Muscle layer of colon (tissue), 2 donors: ENCODE measurements around the gene ZKSCAN8.
A peak's percentile ranks its signal among the peaks of the same experiment; 100 is the strongest.

ENCODE experiments used
- H3K27ac ChIP-seq: one replicate; pipeline ENCODE4 v1.7.0; 2013; ENCODE audit warnings: low read depth, mild to moderate bottlenecking, low read length, moderate library complexity
- H3K27me3 ChIP-seq, 2 donors: one replicate each; pipeline ENCODE4 v1.7.0; 2013; ENCODE audit warnings: low read length in 2 of 2, mild to moderate bottlenecking in 2 of 2; ENCODE audit not compliant: insufficient read depth in 2 of 2, control insufficient read depth in 1 of 2
- H3K36me3 ChIP-seq: one replicate; pipeline ENCODE4 v1.7.0; 2013; ENCODE audit warnings: mild to moderate bottlenecking, low read length; ENCODE audit not compliant: insufficient read depth
- H3K4me1 ChIP-seq: one replicate; pipeline ENCODE4 v1.7.0; 2013; ENCODE audit warnings: mild to moderate bottlenecking, low read length; ENCODE audit not compliant: insufficient read depth
- H3K4me3 ChIP-seq, 2 donors: one replicate each; pipeline ENCODE4 v1.7.0; 2013; ENCODE audit warnings: low read length in 2 of 2, low read depth in 1 of 2, mild to moderate bottlenecking in 1 of 2, moderate library complexity in 1 of 2
- H3K9ac ChIP-seq: one replicate; pipeline ENCODE4 v1.7.0; 2013; ENCODE audit warnings: low read length
- H3K9me3 ChIP-seq: one replicate; pipeline ENCODE4 v1.7.0; 2013; ENCODE audit warnings: mild to moderate bottlenecking, low read length
- donor health status: abdominal sarcoma.
- donor health status: Adenocarcinoma of cecum.

Gene ZKSCAN8

DNA sequence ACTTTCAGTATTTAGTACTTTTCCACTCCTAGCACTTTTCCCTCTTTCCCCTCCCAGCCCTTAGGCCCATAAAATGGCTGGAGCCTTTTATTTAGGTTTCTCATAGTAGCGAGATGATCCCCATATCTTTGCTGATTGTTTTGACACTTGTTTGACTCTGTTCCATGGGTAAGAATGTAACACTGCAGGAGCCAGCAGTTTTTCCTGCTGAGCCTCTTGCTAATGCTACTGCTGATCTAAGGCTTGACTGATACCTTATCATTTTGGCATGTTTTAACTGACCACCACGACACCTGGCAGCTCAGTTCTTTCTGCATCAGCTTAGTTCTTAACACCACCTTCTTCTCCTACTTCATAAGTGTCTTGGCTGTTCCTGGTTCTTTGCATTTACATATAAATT, 29.6 kb downstream of the ZKSCAN8 start:
- H3K4me3 ChIP-seq = no peak overlapping the region
- no peaks in the 10 kb centered on the region for H3K27me3 ChIP-seq
- H3K36me3 ChIP-seq = peaks cover 5% of the 10 kb centered on the region
- H3K4me1 ChIP-seq = no peaks in the 10 kb centered on the region
- no peak overlapping the region for H3K27ac ChIP-seq
- H3K9me3 ChIP-seq = no peaks in the 10 kb centered on the region
- H3K9ac ChIP-seq = no peak overlapping the region

DNA sequence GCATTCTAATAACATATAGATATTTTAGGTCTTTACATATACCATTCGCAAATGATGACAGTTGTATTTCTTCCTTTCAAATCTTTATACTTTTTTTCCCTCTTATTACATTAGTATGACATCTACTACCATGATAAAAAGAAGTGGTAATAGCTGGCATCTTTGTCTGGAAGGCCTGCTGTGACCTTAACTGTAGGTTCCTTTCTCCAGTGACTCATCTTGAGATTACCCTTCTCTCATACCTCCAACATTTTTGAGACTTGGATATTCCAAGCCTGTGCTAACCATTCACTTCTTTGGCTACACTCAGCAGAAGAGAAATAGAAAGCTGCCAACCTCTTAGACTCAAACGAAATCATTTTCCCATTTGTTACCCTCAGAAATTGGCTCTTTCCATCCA, 30.3 kb downstream of the ZKSCAN8 start:
- no peak overlapping the region for H3K27ac ChIP-seq
- peaks cover 5% of the 10 kb centered on the region for H3K36me3 ChIP-seq
- H3K27me3 ChIP-seq = no peaks in the 10 kb centered on the region
- H3K4me3 ChIP-seq = no peak overlapping the region
- no peak overlapping the region for H3K9ac ChIP-seq
- no peaks in the 10 kb centered on the region for H3K9me3 ChIP-seq
- H3K4me1 ChIP-seq = no peaks in the 10 kb centered on the region

DNA sequence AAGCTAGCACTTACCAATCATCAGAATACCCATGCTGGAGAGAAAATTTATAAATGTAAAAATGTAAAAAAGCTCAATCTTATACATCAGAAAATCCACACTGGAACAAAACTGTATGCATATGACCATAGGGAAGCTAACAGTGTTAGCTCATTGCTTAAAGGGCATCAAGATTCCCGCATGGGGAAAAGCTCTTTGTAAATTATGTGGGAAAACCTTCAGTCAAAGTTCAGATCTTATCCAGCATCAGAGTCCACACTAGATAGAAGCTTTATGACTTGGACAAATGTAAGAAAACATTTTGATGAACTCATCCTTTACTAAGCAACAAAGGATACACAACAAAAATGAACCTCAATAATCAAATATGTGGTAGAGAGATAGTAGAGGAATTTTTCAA, 34.7 kb downstream of the ZKSCAN8 start:
- H3K4me1 ChIP-seq = no peaks in the 10 kb centered on the region
- no peak overlapping the region for H3K27ac ChIP-seq
- no peak overlapping the region for H3K9ac ChIP-seq
- peaks cover 2% of the 10 kb centered on the region for H3K36me3 ChIP-seq
- H3K27me3 ChIP-seq = no peaks in the 10 kb centered on the region
- H3K9me3 ChIP-seq = no peaks in the 10 kb centered on the region
- no peak overlapping the region for H3K4me3 ChIP-seq

DNA sequence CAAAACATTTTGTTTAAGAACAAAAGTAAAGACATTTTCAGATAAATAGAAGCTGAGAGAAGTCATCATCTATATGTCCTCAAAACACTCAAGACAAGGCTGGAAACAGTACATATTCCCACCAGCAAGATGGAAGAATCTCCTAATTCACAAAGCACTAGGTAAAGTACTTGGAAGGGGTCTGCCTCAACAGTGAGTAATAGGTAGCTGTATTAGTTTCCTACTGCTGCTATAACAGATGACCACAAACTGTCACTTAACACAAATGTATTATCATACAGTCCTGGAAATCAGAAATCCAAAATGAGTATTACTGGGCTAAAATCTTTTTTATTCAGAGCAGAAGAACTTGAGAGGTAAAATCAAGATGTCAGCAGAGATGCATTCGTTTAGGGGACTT, 40.6 kb downstream of the ZKSCAN8 start:
- Histone ChIP-seq H3K36me3 (no peaks in the 10 kb centered on the region), H3K27me3 (no peaks in the 10 kb centered on the region), H3K9ac (no peak overlapping the region), H3K9me3 (no peaks in the 10 kb centered on the region), H3K4me1 (no peaks in the 10 kb centered on the region), H3K4me3 (no peak overlapping the region), H3K27ac (no peak overlapping the region)

DNA sequence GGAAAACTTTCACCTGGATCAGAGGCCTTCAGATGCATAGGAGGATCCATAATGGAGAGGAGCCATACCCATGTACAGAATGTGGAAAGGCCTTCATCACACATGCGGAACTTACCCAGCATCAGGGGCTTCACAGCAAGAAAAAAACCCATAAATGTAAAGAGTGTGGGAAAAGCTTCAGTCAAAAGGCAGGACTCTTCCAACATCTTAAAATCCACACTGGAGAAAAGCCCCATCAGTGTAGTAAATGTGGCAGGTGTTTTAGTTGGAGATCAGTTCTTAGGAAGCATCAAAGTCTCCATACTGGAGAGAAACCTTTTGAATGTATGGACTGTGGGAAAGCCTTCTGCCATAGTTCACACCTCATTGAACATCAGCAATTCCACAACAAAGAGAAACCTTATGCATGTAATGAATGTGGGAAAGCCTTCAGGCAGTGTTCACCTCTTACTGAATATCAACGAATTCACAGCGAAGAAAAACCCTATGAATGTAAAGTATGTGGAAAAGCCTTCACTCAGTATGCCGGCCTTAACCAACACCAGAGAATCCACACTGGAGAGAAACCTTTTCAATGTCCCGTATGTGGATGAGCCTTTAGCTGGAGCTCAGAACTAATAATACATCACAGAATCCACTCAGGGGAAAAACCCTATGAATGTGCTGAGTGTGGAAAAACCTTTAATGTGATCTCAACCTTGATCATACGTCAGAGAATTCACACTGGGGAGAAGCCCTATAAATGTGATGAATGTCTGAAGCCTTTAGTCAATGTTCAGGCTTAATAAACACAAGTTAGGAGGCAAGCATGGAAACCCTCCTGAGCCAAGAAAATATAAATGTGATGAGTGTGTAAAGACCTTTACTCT, 46.7 kb downstream of the ZKSCAN8 start:
- H3K4me1 ChIP-seq = no peaks in the 10 kb centered on the region
- no peaks in the 10 kb centered on the region for H3K27me3 ChIP-seq
- no peaks in the 10 kb centered on the region for H3K36me3 ChIP-seq
- peak overlapping the region in 1 of 2 donors; percentile 24 for H3K4me3 ChIP-seq
- no peak overlapping the region for H3K9ac ChIP-seq
- H3K27ac ChIP-seq = no peak overlapping the region
- H3K9me3 ChIP-seq = peaks cover 24% of the 10 kb centered on the region

DNA sequence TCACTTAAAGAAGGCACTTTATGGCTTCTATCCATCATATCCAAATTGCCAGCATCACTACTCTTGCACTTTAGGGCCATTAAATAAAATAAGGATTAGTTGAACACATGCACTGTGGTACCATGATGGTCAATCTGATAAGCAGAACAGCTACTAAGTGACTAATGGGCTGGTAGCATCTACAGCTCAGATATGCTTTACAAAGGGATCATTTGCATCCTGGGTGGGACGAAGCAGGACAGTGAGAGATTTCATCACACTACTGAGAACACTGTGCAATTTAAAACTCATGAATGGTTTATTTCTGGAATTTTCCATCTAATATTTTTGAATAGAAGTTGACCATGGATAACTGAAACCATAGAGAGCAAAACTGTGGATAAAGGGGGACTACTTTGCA, 58.3 kb downstream of the ZKSCAN8 start:
- Histone ChIP-seq H3K27ac (no peak overlapping the region), H3K4me1 (no peaks in the 10 kb centered on the region), H3K27me3 (no peaks in the 10 kb centered on the region), H3K4me3 (no peak overlapping the region), H3K36me3 (no peaks in the 10 kb centered on the region), H3K9ac (no peak overlapping the region), H3K9me3 (peaks cover 6% of the 10 kb centered on the region)

DNA sequence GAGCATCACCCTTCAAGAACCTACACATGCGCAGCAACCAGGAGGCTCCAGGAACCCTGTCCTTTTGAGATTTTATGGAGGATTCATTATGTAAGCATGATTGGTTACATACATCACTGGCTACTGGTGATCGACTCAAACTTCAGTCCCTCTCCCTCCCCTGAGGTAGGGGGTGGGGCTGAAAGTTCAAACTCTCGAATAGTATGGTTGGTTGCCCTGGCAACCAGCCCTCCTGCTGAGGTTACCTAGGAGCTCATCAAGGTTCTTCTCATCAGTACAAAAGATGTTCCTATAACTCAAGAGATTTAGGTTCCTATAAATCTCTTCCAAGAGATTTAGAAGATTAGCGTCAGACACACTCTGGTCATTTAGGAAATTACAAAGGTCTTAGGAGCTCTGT, 61.5 kb downstream of the ZKSCAN8 start:
- H3K27ac ChIP-seq = no peak overlapping the region
- H3K9me3 ChIP-seq = peaks cover 16% of the 10 kb centered on the region
- H3K36me3 ChIP-seq = no peaks in the 10 kb centered on the region
- no peak overlapping the region for H3K9ac ChIP-seq
- peaks cover 14 to 20% of the 10 kb centered on the region in 2 donors for H3K27me3 ChIP-seq
- H3K4me3 ChIP-seq = no peak overlapping the region
- no peaks in the 10 kb centered on the region for H3K4me1 ChIP-seq

DNA sequence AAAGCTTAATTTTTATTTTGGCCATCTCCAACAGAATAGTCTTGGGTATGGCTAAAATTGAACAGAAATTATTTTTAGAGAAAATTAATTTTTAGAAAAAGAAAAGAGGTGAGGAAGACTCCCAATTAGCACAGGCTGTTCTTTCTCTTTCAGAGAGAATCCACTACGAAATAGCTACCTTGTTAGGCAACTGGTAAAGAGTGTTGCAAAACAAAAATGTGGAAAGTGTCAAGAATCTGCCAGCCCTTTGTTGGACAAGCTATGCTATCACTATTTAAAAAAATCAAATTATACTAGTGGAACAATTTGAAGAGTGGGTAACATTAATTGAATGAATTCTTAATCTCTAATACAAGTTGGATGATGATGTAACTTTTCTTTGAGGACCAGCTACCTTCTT, 64.2 kb downstream of the ZKSCAN8 start:
- H3K9ac ChIP-seq = no peak overlapping the region
- H3K36me3 ChIP-seq = no peaks in the 10 kb centered on the region
- no peak overlapping the region for H3K27ac ChIP-seq
- H3K4me1 ChIP-seq = no peaks in the 10 kb centered on the region
- H3K4me3 ChIP-seq = no peak overlapping the region
- H3K27me3 ChIP-seq = peaks cover 39 to 40% of the 10 kb centered on the region in 2 donors
- peaks cover 10% of the 10 kb centered on the region for H3K9me3 ChIP-seq

DNA sequence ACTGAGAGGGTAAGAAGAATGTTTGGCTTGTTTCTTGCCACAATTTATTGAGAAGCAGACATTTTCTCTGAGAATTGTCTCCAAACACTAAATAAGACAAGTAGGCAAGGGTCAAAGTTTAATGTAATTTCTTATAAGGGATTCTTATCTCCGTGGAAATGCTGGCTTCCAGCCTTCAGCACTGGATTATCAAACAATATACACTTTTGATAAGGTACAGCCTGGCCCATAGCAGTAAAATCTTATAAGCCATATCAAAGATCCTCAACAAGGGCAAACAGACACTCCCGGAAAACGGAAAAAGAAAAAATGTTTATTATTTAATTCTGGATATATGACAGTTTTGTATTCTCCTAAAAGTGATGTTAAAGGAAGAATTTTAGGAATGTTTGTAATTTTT, 64.8 kb downstream of the ZKSCAN8 start:
- Histone ChIP-seq H3K36me3 (no peaks in the 10 kb centered on the region), H3K27me3 (peaks cover 41 to 46% of the 10 kb centered on the region in 2 donors), H3K27ac (no peak overlapping the region), H3K4me3 (no peak overlapping the region), H3K9ac (no peak overlapping the region), H3K4me1 (no peaks in the 10 kb centered on the region), H3K9me3 (peaks cover 10% of the 10 kb centered on the region)

DNA sequence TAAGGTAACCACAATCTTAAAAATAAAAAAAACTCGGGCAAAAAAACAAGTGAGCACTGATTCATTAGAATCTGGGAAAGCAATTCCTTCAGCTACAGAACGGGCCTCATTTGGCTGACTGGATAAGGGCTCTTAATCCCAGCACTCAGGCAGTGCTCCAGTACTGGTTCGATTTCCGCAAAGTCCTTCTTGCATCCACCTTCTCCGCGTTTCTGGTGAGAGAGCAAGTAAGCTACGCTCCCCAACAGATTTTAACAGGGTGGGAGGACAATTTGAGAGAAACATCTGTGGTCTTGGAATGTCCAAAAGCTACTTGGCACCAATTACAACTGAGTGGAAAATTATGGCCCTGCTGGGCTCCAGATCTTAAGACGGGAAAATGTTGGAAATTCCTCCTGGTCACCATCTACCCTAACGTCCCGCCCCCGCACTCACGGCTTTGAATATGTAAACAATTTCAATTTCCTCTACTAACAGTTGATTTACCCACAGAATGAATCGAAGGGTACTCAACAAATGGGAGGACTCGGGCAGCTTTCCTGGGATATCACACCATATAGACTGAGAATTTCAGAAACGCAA, 65.3 kb downstream of the ZKSCAN8 start:
- no peaks in the 10 kb centered on the region for H3K36me3 ChIP-seq
- H3K27ac ChIP-seq = no peak overlapping the region
- peak overlapping the region in 1 of 2 donors; percentile 22 for H3K4me3 ChIP-seq
- peaks cover 46 to 51% of the 10 kb centered on the region in 2 donors for H3K27me3 ChIP-seq
- peaks cover 10% of the 10 kb centered on the region for H3K9me3 ChIP-seq
- H3K4me1 ChIP-seq = no peaks in the 10 kb centered on the region
- no peak overlapping the region for H3K9ac ChIP-seq

DNA sequence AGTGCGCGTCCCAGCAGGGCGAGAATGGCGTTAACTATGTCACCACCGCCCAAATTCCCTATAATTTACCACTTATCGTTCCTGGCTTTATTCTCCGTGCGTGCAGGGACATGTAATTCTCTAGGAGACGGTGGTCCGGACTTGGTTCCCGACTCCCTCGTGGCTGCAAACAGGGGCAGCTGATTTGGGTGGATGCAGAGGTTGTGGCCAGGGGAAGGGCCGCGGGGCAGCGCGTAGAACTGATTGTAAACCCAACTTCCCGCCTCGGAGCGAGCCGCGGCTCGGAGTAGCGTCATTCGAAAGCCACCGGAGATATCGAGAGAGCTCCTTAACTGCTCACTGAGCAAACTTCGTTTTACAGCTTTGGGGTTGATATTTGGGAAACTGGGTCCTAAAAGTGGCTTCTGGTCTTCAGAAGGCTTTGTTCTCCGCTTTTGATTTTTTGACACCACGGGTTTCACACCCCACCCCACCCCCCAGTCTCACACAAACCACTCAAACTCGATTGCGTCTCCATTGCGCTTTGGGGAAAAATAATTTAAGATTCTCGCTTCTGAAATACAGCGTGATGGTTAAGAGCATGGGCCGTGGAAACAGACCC, 65.9 kb downstream of the ZKSCAN8 start:
- Histone ChIP-seq H3K27me3 (peaks cover 52 to 57% of the 10 kb centered on the region in 2 donors), H3K4me3 (peak overlapping the region; percentile 4 to 22), H3K27ac (no peak overlapping the region), H3K9ac (no peak overlapping the region), H3K4me1 (no peaks in the 10 kb centered on the region), H3K9me3 (peaks cover 10% of the 10 kb centered on the region), H3K36me3 (no peaks in the 10 kb centered on the region)
